ENCODE results near the gene GGACT. TPM values are rescaled to one million over a fixed set of nuclear protein-coding genes. Genes with fewer than 3 reads are reported as not detected.
"Not testable (repeated sequence)": the region's sequence is repeated elsewhere in the genome, so short reads cannot be mapped to it uniquely, and the experiment has no call there.

GGACT gene
- total RNA-seq, 1 experiment from 2014 or later = 2.5 TPM

DNA sequence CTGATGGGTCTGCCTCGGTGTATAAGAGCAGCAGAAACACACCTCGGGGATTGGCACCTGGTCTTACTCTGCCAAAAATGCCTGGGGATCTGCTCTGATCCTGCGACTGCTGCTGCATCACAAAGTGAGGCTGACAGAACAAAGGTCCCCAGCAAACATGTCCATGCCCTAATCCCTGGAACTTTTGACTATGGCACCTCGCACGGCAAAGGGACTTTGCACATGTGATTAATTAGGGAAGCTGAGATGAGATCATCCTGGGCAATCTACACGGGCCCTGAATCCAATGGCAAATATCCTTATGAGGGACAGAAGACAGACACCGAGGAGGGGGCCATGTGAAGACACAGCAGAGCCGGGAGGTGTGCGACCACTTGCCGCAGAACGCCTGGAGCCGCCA lies 8.5 kb downstream of the GGACT start:
- in situ Hi-C loops (cut with HindIII; ENCODE audit: low pct_unique_long_range_greater_than_20kb, low sequenced_read_pairs) = no loop called here
- intact Hi-C loops (cut with micrococcal nuclease; ENCODE audit: unreplicated experiment) = no loop called here
- DNase-seq (ENCODE audit: low read depth, low spot score) = no peak
- no peaks in the 10 kb centered on the region for H3K27me3 ChIP-seq (ENCODE audit: control insufficient read depth, insufficient read depth, low read length)
- no peak for ATAC-seq
- no peaks in the 10 kb centered on the region for H3K4me1 ChIP-seq (ENCODE audit: control insufficient read depth, insufficient read depth, low read length)
- no TSS peak for BruUV-seq (replicated peaks)
- TF ChIP-seq, protein P1, sequence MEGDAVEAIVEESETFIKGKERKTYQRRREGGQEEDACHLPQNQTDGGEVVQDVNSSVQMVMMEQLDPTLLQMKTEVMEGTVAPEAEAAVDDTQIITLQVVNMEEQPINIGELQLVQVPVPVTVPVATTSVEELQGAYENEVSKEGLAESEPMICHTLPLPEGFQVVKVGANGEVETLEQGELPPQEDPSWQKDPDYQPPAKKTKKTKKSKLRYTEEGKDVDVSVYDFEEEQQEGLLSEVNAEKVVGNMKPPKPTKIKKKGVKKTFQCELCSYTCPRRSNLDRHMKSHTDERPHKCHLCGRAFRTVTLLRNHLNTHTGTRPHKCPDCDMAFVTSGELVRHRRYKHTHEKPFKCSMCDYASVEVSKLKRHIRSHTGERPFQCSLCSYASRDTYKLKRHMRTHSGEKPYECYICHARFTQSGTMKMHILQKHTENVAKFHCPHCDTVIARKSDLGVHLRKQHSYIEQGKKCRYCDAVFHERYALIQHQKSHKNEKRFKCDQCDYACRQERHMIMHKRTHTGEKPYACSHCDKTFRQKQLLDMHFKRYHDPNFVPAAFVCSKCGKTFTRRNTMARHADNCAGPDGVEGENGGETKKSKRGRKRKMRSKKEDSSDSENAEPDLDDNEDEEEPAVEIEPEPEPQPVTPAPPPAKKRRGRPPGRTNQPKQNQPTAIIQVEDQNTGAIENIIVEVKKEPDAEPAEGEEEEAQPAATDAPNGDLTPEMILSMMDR (IDR thresholded peaks at IDR 0.05) = no peak
- TF ChIP-seq SIN3A (IDR thresholded peaks at IDR 0.05; ENCODE audit: borderline replicate concordance, insufficient read depth, low read depth, low read length) (no peak), TCF7L2 (IDR thresholded peaks at IDR 0.05; ENCODE audit: low read depth, low read length) (no peak), POLR2AphosphoS5 (IDR thresholded peaks at IDR 0.05; ENCODE audit: low read depth, low read length) (no peak)
- TF ChIP-seq, protein P2, sequence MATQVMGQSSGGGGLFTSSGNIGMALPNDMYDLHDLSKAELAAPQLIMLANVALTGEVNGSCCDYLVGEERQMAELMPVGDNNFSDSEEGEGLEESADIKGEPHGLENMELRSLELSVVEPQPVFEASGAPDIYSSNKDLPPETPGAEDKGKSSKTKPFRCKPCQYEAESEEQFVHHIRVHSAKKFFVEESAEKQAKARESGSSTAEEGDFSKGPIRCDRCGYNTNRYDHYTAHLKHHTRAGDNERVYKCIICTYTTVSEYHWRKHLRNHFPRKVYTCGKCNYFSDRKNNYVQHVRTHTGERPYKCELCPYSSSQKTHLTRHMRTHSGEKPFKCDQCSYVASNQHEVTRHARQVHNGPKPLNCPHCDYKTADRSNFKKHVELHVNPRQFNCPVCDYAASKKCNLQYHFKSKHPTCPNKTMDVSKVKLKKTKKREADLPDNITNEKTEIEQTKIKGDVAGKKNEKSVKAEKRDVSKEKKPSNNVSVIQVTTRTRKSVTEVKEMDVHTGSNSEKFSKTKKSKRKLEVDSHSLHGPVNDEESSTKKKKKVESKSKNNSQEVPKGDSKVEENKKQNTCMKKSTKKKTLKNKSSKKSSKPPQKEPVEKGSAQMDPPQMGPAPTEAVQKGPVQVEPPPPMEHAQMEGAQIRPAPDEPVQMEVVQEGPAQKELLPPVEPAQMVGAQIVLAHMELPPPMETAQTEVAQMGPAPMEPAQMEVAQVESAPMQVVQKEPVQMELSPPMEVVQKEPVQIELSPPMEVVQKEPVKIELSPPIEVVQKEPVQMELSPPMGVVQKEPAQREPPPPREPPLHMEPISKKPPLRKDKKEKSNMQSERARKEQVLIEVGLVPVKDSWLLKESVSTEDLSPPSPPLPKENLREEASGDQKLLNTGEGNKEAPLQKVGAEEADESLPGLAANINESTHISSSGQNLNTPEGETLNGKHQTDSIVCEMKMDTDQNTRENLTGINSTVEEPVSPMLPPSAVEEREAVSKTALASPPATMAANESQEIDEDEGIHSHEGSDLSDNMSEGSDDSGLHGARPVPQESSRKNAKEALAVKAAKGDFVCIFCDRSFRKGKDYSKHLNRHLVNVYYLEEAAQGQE (IDR thresholded peaks at IDR 0.05; ENCODE audit: insufficient read depth in 1 of 2, low read depth in 2 of 2, low read length in 1 of 2) = no peak
- ChIA-PET POLR2A (no interaction called here), CTCF (no interaction called here)
- no peak overlapping the region for H3K4me3 ChIP-seq (ENCODE audit: low read depth in 2 of 2, low read length in 2 of 2)
- H3K36me3 ChIP-seq (ENCODE audit: control insufficient read depth, insufficient read depth, low read length) = no peaks in the 10 kb centered on the region
- no peak overlapping the region for H3K27ac ChIP-seq (ENCODE audit: low read length)
- no peaks in the 10 kb centered on the region for H3K9me3 ChIP-seq (ENCODE audit: control insufficient read depth, insufficient read depth, low read depth, low read length)

DNA sequence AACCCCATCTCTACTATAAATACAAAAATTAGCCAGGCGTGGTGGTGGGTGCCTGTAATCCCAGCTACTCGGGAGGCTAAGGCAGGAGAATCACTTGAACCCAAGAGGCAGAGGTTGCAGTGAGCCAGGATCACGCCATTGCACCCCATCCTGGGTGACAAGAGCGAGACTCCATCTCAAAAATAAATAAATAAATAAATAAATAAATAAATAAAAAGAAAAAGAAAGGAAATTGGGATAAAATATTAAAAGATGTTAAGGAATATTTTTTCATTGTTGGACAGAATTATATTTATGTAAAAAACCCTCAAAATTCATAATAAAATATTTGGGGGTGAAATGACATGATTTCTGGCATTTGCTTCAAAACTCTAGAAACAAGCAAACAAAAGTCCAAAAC lies 11.3 kb downstream of the GGACT start:
- ATAC-seq; H3K4me3 ChIP-seq (ENCODE audit: low read depth in 2 of 2, low read length in 2 of 2); in situ Hi-C loops (cut with HindIII; ENCODE audit: low pct_unique_long_range_greater_than_20kb, low sequenced_read_pairs); BruUV-seq (replicated peaks); H3K4me1 ChIP-seq (ENCODE audit: control insufficient read depth, insufficient read depth, low read length); H3K27me3 ChIP-seq (ENCODE audit: control insufficient read depth, insufficient read depth, low read length); POLR2A ChIA-PET; CTCF ChIA-PET; intact Hi-C loops (cut with micrococcal nuclease; ENCODE audit: unreplicated experiment); DNase-seq (ENCODE audit: low read depth, low spot score); H3K9me3 ChIP-seq (ENCODE audit: control insufficient read depth, insufficient read depth, low read depth, low read length); H3K27ac ChIP-seq (ENCODE audit: low read length); H3K36me3 ChIP-seq (ENCODE audit: control insufficient read depth, insufficient read depth, low read length): not testable (repeated sequence)

DNA sequence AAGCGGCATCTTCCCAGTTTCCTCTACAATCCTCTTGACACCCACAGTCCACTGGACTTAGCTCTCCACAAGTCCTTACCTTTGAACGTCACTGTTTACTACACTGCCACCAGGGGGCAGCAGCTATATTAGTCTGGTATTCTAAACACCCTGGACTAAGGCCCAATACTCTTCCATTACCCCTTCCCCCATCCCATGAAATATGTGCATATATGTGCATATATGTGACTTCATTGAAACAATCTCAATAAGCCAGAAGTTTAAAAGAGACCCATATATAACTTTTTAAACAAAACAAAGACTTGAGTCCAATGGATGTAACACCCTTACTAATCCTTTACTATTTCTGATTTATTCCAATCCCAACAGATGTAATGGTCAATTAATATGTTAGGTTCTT lies 15.5 kb downstream of the GGACT start:
- DNase-seq (ENCODE audit: low read depth, low spot score) = peak; percentile 48
- Histone ChIP-seq H3K4me3 (ENCODE audit: low read depth in 2 of 2, low read length in 2 of 2) (no peak overlapping the region), H3K9me3 (ENCODE audit: control insufficient read depth, insufficient read depth, low read depth, low read length) (no peaks in the 10 kb centered on the region), H3K4me1 (ENCODE audit: control insufficient read depth, insufficient read depth, low read length) (no peaks in the 10 kb centered on the region), H3K36me3 (ENCODE audit: control insufficient read depth, insufficient read depth, low read length) (no peaks in the 10 kb centered on the region), H3K27ac (ENCODE audit: low read length) (no peak overlapping the region), H3K27me3 (ENCODE audit: control insufficient read depth, insufficient read depth, low read length) (no peaks in the 10 kb centered on the region)
- CTCF ChIA-PET = interaction anchor here (0.6 kb wide), 4 partner anchors 13 to 1184 kb away, joined by 3 to 10 read pairs (median 4); no protein-coding TSS in a partner anchor
- BruUV-seq (replicated peaks) = no TSS peak
- intact Hi-C loops (cut with micrococcal nuclease; ENCODE audit: unreplicated experiment) (no loop called here), in situ Hi-C loops (cut with HindIII; ENCODE audit: low pct_unique_long_range_greater_than_20kb, low sequenced_read_pairs) (no loop called here)
- TF ChIP-seq, protein P1 (IDR thresholded peaks at IDR 0.05) = peak; percentile 70
- no peak for TF ChIP-seq POLR2AphosphoS5 (IDR thresholded peaks at IDR 0.05; ENCODE audit: low read depth, low read length)
- ATAC-seq = peak; percentile 87
- POLR2A ChIA-PET = no interaction called here

Data from Panc1 (cell line).